GM11168 (cell line): ENCODE data around the gene GPLD1.

Source experiments
- in situ Hi-C: fragments of 300-500 bp; cut with MboI; formaldehyde crosslinking; loops from one replicate; pipeline ENCODE4 v1.12.0; 2022; ENCODE audit warnings: low sequenced_read_pairs; ENCODE audit not compliant: unreplicated experiment

GPLD1 gene

DNA sequence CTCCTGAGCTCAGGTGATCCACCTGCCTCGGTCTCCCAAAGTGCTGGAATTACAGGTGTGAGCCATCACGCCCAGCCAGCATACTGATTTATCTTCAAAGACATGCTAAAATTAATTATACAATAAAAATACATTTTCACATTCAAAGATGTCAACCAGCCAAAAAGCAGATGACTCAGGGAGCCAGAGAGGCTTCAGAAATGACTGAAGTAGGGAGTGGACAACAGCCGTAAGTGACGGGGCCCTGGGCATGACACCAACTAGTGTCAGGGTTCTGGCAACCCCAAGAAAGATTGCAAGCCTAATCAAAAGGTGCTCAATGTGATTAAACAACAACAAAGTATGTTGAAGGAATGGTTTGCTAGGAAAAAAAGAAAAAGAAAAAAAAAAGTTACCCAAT is 28.4 kb downstream of the GPLD1 start:
- in situ Hi-C loops, result no loop called here

- in situ Hi-C loops, result no loop called here
Measured at GRCh38 chr6:24458941-24459340, 30.4 kb downstream of the GPLD1 start.

DNA sequence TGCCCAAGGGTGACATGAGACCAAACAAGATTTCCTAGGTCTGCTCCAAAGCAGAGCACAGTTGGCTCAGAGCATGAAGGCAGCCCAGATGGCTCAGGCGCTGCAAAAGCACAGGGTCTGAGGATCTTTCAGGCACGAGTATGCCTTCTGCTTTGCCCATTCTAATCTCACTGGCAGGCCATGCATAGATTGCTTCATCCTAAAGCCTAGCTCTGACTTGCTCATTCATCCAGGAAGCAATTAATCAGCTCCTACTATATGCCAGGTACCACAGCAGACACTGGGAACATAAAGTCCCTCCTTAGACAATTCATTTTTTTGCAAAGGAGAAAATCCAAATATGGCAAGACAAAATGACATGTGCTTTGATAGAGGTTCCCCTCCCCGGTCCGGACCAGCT is 31.2 kb downstream of the GPLD1 start:
- in situ Hi-C loops, result no loop called here

DNA sequence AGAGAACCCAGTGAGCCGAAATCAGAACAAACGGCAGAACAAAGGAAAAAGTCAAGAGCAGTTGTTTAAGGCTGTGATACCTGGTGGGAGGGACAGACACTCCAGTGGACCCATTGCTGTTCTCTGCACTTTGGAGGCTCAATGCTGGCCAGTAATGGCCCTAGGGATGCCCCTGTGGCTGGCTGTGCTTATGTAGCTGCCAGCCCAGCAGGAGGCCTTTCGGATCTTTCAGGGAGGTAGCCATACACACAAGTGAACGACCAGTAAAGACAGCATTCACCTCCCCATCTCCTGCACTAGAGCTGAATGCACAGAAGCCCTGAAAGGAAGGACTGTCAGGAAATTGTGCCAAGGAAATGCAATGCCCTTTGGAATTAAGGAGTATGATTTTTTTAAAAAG is 34.3 kb downstream of the GPLD1 start:
- in situ Hi-C loops, result no loop called here

- in situ Hi-C loops, result no loop called here
Measured at GRCh38 chr6:24454452-24454851, 34.9 kb downstream of the GPLD1 start.

DNA sequence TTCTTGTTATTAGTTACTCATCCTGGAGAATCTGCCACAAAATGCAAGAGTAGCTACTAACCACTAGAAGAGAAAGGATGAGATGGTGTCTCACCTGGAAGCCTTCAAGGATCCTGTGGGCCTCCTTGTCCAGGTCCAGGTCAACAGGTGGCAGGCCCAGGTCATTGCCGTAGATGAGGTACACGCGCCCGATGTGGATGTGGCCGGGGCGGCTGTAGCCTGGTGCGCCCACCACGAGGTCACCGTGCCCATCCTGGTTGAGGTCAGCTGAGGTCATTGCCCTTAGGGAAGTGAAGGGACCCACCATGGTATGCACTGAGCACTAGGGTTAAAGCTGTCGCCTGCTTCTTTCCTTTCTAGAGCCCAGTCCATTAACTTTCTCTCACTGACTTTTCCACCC is 35.5 kb downstream of the GPLD1 start:
- in situ Hi-C loops, result no loop called here

DNA sequence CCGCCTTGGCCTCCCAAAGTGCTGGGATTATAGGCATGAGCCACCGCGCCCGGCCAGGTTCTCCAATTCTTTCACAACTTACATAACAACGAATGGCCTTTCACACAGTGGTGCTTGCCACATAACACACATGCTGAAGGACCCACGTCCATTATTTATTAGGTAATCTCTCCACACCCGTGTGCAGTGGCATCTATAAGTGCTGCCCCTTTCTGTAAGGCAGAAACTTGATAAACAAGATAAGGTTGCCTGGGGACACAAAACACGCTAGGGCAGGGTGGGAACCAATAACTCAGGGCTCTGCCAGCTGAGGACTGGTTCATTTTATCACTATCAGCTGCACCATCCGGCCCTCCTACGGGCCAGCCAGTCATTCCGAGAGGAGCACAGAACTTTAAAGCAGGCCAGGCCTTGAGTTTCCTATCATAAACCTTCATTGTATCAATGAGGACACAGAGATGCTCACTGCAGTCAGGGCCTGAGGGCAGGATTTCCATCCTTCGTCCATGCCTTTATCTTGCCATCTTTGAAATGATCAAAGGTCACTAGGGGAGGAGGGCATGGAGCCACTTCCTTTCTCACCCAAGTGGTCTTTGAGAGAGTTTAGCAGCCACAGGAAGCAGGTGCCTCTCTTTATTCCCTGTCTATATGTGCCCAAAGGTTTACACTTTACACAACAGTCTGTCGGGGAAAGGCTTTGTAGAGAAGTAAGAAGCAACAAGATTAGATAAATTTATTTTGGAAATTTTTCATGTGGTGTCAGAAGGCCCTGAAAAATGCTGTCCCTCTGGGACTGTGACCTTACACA is 37.6 kb downstream of the GPLD1 start:
- in situ Hi-C loops, result no loop called here

DNA sequence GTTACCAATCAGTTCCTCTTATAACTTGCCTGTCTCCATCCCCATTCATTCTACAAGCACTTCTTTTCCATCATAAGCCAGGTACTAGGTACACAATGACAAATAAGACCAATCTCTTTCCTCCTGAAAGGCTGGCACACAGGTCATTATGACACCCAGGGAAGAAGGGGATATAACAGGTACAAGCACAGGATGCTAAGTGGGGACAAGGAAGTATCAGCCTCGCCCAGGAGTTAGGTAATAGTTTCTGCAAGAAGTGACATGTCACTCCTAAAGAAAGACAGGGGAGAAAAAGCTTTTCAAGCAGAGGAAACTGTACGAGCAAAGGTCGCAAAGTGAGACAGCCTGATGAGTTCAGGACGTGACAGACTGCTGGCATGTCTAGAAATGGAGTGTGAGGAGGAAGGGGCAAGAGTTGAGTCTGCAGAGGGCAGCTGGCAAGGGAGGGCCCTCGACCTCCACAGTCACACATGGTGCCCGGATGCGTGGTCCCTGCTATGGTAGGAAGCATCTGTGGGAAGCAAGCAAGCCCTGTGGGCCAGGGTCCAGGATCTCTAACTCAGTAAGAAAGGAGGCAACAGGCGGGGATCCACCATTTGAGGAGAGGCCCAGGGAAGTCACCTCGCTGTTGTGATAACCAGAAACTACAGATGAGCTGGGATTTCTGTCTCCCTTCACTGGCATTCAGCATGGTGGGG is 40.4 kb downstream of the GPLD1 start:
- in situ Hi-C loops, result no loop called here

DNA sequence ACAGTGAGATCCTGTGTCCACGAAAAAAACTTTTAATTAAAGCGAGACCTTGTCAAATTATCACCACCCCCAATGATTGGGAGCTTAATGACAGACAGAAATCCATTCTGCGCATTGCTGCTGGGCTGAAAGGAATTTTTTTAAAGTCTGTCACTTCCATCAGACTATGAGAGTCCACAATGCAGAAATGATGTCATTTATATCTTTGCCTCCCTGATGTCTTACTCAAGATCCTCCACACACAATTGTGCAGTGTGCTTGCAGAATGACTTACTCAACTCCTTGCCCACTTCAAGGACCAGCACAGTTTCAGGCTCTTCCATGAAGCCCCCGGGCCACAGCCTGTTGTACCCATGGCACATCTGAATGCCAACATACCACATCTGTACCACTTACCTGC is 41.0 kb downstream of the GPLD1 start:
- in situ Hi-C loops, result no loop called here

DNA sequence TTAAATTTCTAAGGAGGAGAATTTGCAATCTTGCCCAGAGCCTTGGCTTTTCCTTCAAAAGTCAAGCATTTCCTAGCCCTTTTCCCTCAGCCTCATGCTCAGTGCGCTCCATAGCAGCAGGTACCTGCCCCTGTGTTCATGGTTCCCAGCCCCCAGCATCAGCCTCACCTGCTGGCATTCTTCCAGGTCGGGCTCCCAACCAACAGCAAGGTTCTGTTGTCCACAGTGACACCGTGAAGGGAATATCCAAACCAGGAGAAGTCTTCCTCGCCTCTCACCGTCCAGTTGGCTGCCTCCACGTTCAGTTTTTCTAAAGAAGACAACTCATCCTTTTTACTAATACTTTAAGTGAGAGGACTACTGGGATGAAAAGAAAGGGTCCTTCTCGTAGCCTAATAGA is 42.7 kb downstream of the GPLD1 start:
- in situ Hi-C loops, result no loop called here

GRCh38 chr6:24445704-24446103 is 43.7 kb downstream of the GPLD1 start:
- in situ Hi-C loops, result no loop called here

DNA sequence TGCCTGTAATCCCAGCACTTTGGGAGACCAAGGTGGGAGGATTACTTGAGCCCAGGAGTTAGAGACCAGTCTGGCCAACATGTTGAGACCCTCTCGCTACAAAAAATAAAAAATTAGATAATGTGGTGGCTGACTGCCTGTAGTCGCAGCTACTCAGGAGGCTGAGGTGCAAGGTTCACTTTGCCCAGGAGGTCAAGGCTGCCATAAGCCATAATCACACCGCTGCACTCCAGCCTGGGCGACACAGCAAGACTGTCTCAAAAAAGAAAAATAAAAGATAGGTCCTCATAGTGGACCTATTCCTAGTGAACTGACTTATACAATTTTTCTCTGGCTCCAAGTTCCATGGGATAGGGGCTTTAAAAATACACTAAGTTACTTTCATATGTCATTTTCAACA is 44.8 kb downstream of the GPLD1 start:
- in situ Hi-C loops, result no loop called here

DNA sequence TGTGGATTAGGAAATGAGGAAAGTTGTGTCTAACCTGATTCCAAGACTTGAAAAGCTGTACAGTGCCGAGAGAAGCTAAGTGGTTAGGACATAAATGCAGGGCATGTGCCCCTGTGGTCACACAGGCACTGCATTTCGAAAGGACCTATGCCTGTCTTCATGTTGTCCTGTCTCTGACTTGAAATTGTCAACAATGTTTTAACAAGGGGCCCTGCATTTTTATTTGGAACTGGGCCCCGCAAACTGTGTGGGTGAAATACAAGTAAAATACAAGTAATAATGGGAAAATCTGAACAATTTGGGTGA is 47.8 kb downstream of the GPLD1 start:
- in situ Hi-C loops, result no loop called here

- in situ Hi-C loops, result no loop called here
Measured at GRCh38 chr6:24440897-24441598, 48.3 kb downstream of the GPLD1 start.

DNA sequence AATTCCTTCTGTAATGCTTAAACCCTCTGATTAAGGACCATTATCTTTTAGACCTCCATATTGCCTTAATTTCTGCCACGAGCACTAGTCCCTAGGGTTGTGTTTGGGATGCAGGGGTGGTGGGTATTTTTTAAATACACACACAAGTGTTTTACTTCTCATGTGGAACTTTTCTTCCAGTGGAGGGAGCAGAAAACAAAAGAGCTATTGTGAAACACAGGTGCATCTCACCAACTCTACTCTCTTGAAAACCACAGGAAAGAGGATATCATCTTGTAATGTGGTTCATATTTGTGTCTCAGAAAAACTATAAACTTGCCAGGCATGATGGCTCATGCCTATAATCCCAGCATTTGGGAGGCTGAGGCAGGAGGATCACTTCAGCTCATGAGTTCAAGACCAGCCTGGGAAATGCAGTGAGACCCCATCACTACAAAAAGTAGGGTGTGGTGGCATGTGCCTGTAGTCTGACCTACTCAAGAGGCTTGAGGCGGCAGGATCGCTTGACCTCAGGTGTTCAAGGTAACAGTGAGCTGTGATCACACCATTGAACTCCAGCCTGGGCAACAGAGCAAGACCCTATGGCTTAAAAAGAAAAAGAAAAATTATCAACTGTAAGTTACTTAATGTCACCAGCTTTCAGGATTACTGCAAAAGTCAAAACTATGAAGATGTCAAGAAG is 49.4 kb downstream of the GPLD1 start:
- in situ Hi-C loops, result no loop called here

GRCh38 chr6:24436979-24437378 is 52.4 kb downstream of the GPLD1 start:
- in situ Hi-C loops, result no loop called here

- in situ Hi-C loops, result no loop called here
Measured at GRCh38 chr6:24432611-24433010, 56.8 kb downstream of the GPLD1 start.

- in situ Hi-C loops, result no loop called here
Measured at GRCh38 chr6:24431045-24431451, 58.3 kb downstream of the GPLD1 start.

DNA sequence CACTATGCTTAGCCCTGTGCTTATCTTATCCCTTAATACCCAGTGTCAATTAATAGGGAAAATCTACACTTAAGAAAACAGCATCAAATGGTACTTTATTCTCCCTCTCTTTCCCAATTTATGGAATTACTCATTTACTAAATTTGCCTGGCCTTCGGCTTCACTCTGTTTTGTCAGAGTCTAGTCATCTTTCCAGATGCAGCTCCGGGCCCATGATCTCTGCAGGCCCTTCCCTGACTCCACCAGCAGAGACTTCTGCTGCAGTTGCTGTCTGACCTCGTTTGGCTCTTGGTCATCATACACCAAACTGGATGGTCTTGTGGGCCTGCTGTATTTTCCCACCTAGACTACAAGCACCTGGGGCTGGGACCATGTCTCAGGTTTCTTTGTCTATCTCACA is 59.3 kb downstream of the GPLD1 start:
- in situ Hi-C loops, result no loop called here

DNA sequence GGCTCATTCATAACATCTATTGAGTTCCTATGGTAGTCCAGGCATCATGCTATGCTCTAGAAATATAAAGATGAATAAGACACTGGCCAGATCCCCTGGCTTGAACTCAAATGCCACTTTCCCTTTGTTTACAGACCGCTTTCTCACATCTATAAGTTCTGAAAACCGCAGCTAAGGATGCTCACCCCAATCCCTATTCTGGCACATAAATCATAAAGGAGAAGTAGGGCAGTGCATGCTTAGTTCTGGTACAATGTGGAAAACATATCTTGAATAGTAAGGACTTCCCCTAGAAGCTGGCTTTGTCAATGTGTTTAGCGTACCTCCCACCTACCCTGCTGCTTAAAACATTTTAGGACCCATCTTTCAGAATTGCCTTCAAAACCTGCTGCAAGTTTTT is 60.2 kb downstream of the GPLD1 start:
- in situ Hi-C loops, result no loop called here

DNA sequence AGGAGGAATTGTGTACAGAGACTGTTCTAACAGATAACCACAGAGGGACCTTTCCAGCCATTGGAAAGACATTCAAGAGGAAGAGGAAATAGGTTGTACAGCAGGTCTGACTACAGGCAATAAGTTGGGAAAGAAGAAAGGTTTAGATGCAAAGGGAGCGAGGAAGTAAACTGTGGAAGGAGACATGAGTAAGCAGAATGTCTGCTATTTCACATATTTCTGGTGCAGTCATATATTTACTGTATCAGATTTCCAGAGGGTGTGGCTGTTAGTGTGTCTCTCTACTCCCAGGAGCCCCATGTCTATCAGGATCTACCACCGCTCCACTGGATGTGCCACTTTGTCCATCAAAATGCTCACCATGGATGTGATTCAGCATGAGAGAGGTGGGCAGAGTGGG is 60.8 kb downstream of the GPLD1 start:
- in situ Hi-C loops, result no loop called here
